HG03354 (cell line): ENCODE measurements around the gene AVL9.
"Not testable (repeated sequence)": the region's sequence is repeated elsewhere in the genome, so short reads cannot be mapped to it uniquely, and the experiment has no call there.

Experiments used
- ATAC-seq: cut with Tn5 transposase; IDR thresholded peaks from one replicate; pipeline ENCODE4 v1.9.1; 2021; ENCODE audit warnings: mild to moderate bottlenecking; ENCODE audit not compliant: unreplicated experiment, poor library complexity, severe bottlenecking

The AVL9 gene

DNA sequence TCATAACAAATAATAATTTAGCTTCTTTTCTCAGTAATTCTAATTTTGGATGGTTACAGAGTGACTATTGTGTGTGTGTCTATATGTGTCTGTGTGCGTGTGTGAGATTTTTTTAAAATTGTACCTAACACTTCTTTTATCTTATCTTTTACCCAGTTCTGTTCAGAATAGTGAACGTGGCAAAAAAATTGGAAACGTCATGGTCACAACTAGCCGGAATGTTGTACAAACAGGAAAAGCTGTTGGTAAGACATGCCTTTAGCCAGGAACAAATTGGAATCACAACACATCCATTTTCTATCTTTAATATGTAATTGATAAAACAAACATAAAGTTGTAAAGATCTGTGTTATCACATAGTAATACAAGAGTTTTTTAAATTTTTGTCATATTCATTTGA lies 85.4 kb downstream of the AVL9 start:
- ATAC-seq = no peak

DNA sequence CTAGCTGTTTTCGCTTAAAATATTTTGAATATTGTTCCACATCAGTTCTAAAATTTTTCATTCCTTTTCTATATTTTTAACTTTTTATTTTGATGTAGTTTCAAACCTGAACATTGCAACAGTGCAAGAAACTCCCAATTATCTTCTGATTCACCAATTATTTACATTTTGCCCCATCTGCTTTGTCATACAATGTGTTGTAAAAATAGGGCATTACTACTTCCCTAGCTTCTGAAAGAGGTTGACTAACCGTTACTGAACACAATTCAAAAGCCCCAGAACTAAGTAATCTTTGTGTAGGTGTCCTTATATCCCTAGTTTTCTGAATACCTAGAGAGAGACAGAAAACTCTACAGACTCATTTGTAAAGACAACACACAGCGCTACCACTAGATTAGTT lies 86.7 kb downstream of the AVL9 start:
- no peak for ATAC-seq

DNA sequence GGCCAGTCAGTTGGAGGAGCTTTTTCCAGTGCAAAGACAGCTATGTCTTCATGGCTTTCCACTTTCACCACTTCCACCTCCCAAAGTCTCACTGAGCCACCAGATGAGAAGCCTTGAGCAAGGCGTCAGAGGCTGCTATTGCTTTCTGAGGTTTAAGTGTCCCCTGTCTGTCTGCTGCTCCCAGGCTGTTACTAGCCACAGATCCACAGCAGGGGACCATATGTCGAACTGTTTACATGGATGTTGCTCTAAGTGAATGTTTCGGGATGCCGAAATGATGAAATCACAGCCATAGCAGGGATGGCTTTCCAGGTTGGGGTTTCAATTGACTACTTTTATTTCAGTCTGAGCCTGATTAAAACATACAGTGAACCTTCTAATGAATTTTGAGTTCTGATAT lies 88.5 kb downstream of the AVL9 start:
- ATAC-seq = no peak

DNA sequence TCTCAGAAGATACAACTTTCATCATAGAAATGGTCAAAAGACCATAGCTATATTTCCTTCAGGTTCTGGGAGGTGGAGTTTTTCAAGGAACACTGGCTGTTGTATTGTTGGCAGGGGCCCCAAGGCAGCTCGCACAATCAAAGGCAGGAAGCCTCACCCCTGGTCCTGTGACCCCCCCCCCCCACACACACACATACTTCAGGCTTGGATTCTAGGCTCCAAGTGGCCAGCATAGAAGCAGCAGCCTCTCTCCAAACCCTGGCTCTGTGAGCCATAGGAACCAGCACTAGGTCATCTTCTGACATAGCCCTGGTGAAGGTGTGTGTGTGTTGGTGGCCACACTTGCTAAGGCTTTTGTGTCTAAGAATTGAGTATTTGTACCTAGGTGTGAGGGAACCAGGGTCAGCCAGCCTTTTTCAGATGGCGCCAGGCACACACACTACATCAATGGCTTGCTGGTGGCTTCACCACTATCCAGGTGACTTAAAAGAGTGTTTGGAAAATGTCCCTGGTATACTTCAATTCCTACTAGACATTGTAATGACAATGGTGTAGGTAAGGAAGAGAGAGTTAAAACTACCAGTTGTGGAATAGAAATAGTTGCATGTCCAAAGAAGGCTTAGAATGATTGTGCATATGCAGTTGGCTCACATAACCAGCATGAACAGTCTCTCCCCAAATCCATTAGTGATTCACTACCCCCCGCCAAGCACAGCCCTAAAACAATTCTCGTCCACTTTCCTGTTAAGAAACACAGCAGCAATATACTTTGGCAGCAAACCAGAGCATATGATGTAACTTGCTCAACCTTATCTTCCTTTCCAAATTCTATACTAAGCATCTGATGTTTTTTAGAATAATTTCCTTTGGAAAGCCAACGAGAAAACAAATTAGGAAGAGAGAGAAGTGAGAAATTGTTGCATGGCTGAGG lies 91.3 kb downstream of the AVL9 start:
- no peak for ATAC-seq

DNA sequence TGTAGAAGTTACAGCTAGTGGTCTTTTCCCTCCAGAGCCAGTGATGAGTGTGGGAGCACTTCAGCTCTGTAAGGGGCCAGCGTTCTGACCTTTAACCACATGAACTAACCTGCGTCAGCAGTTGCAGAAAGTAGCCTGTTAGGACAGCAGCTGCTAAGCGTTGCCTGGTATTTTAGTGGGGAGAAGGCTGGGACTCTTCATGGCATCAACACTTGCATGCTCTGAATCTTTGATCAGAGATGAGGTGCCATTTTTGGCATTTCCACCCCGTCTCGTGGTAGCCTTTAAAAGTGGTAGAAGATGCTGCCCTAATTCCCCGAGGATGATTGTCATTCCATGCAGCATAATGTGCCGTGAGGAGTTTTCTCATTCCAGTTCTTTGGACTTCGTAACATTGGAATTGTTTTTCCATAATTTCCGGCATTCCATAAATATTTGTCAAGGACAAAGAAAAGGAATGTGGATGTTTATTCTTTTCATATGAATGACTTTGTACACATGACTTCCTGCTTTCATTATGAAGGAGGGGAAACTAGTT lies 92.2 kb downstream of the AVL9 start:
- ATAC-seq = no peak

DNA sequence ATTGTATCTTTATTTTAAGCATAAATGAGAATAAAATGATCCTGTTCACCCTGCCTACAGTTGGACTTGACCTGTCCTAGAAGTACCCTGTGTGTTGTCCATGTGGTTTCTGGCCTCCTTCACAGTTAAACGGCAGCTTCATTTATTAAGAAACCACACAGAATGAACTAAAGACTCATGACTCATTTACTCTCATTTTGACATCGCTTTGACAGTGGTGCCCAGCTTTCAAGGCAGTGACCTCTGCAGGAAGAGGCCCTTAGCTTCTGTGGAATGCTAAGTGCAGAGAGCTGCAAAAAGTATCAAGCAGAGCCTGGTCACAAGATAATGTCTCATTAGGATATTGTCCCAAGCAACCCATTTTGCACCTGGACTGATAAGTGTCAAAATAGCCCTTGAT lies 93.4 kb downstream of the AVL9 start:
- ATAC-seq = peak; percentile 55

DNA sequence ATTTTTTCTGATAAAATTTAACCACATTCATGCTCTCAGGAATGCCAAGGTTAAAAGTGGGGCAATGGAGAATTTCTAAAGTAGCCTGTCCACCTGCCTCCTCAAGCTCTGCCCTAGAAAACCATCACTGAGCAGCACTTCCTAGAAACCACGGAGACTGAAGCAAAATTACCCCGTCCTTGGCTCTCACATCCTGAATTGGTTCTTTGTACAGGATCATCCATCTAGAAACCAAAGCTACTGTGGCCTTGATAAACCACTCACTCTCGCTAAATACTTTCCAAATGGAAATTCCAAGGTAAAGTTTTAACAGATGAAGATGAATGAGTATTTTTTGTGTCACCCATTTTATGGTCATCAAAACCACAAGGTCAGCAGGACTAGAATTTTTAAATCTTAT lies 96.6 kb downstream of the AVL9 start:
- ATAC-seq = no peak

DNA sequence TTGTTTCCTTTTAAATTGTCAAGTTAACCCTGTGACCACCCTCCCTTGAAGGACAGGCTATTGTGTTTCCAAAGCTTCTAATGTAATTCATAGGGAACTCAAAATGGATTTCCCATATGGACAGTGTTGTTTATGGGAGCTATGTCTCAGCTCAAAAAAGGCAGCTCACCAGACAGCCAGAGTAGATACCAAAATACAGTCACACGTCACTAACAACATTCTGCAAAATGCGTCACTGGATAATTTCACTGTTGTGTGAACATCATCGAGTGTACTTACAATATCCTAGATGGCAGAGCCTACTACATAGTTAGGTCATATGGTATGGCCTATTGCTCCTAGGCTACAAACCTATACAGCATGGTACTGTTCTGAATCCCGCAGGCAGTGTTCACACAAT lies 97.4 kb downstream of the AVL9 start:
- no peak for ATAC-seq

DNA sequence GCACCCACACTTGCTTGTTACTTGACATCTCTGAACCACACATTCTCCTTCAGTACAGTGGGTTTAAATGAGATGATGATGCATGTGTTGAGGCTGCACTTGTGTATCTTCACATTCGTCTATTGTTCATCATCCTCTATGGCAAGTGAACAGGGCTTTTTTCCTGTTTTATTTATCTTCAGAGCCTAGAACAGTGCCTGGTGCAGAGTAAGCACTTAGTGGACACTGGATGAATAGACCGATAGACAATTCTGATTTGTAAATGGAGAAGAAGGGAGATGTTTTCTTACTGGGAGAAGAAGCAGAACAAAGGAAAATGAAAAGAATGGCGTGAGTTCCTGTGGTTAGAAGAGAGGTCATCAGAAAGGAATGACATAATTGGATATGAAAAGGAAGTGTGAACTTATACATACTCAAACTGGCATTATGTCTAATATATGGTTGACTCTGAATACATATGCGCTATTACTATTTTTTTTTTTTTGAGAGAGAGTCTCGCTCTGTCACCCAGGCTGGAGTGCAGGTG lies 99.7 kb downstream of the AVL9 start:
- no peak for ATAC-seq

DNA sequence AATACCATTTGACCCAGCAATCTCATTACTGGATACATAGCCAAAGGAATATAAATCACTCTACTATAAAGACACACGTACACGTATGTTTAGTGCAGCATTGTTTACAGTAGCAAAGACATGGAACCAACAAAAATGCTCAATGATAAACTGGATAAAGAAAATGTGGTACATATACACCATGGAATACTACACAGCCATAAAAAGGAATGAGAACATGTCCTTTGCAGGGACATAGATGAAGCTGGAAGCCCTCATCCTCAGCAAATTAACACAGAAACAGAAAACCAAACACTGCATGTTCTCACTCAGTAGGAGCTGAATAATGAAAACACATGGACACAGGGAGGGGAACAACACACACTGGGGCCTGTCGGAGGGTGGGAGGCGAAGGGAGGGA lies 105.9 kb downstream of the AVL9 start:
- ATAC-seq = not testable (repeated sequence)

DNA sequence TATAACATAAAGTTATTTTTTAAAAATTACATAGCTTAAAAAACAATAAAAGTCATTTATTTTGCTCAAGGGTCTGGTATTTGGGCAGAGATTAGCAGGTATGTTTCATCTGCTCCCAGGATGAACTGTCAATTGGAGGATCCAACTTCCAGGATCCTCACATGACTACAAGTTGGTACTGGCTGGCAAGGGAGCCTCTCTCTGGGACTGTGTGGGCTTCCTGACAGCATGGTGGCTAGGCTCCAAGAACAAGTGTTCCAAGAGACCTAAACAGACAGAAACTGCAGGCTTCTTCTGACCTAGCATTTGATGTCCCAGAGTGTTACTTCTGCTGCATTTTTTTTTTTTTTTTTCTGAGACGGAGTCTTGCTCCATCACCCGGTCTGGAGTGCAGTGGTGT lies 107.2 kb downstream of the AVL9 start:
- ATAC-seq = no peak

DNA sequence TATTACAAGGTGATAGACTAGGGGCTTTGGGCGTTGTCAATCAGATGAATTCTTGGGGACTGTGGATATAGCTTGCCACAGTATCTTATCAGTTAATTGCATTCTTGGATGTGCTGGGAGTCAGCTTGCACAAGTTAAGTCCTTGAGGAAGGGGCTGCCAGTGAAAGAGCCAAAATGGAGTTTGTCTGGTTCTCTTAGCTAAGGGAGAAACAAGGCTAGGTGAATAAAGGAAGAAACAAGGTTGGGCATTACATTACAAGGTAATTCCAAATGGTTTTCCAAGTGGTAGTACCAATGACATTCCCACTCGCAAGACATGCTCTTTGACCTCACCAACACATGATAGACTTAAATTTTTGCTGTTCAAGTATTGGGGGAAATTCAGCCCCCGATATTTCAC lies 108.2 kb downstream of the AVL9 start:
- ATAC-seq = not testable (repeated sequence)

DNA sequence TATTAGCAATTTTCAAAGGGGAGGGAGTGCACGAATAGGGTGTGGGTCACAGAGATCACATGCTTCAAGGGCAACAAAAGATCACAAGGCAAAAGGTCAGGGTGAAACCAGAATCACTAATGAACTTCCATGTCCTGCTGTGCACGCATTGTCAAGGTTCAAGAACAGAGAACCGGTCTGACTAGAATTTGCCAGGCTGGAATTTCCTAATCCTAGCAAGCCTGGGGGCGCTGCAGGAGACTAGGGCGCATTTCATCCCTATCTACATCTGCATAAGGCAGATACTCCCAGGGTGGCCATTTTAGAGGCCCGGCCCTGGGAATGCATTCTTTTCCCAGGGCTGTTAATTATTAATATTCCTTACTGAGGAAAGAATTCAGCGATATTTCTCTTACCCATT lies 108.8 kb downstream of the AVL9 start:
- not testable (repeated sequence) for ATAC-seq

DNA sequence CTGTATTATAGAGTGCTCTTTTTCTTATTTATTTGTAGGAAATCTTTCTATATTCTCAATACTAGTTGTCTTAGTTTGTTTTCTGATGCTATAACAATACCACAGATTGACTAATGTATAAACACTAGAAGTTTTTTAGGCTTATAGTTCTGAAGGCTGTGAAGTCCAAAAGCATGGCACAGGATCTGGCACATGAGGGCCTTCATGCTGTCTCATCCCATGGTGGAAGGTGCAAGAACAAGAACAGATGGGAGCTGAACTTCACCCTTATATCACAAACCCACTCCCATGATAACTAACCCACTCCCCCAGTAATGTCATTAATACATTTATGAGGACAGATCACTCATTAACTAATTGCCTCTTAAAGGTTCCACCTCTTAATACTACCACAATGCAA lies 109.7 kb downstream of the AVL9 start:
- ATAC-seq = no peak

DNA sequence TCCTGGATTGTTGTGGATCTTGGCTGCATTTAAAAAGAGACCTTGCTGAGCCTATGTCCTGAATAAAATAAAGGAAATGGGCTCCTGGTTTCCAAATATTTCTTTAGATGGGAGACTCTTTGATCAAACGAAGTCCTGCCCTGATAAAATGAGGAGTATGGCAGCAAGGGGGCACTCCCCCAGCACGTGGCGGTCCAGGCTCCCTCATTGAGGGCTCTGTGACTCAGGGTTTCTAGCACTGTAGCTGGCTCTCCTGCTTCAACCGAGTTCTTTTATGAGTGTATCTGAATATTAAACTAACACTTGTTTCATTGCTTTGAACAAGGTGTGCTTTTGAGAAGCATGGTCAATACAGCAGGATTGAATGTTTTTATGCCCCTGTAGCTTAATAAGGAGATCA lies 114.2 kb downstream of the AVL9 start:
- no peak for ATAC-seq

DNA sequence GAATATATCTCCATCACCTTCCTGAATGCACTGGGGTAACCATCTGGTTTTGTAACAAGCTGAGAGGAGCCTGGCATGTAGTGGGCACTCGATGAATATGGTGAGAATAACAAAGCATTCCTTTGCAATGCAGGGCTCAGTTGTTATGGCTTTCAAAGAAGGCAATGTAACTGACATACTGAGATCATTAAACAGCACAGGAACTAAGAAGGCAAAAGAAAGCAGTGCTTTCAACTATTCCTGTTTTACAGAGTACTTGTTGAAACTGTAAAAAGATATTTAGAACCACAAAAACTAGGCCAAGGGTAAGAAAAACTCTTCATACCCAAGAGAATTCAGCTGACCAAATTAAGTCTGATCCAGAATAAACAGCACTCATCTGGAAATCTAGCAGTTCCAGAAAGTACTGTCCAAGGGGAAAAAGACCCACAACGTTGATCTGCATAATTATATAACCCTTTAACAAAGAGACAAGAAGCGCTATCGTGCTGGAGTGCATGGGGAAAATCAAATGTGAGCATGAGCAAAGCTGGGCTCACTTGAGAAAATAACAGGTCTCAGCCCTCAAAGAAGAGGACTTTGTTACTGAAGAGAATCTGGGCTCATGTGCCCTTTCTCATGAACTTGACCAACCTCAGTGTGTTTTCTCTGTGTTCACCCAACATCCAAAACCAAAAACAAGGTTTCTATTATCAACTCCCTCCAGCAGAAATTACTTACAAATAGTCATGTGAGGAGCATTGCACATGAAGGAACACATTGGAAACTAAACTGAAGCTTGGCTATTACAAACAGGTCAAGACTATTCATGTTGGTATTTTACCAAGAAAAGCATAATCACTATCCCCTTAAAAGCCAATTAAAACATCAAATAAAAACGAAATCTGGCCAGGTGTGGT lies 116.2 kb downstream of the AVL9 start:
- no peak for ATAC-seq

DNA sequence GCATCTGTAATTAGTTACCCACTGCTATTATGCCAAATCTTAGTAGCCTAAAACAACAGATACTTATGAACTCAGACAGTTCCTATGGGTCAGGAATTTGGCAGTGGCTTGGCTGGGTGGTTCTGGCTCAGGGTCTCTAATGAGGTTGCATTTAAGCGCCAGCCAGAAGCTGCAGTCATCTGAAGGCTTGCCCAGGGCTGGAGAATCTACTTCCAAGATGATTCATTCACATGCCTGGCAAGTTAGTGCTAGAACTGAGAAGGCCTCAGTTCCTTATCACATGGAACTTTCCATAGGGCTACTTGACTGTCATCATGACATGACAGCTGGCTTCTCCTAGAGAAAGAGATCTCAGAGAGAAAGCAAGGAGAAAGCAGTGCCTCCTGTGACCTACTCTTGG lies 121.3 kb downstream of the AVL9 start:
- no peak for ATAC-seq

DNA sequence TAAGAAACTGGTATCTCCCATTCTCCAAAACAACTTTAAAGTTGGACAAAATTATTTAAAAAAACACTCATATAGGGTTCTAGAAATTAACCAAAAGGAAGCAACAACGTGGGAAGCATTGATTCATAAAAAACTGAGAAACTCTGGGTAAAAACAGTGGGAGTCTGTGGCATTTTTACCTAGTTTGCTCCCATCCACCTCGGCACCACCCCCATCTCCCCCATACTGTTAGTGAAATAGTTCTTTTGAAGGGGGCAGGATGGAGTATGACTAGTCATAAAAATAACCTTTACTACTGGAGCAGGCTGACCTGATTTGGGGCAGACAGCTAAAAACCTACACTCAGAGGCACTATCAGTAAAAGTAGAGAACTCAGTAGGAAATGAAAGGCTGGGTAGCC lies 123.2 kb downstream of the AVL9 start:
- no peak for ATAC-seq

DNA sequence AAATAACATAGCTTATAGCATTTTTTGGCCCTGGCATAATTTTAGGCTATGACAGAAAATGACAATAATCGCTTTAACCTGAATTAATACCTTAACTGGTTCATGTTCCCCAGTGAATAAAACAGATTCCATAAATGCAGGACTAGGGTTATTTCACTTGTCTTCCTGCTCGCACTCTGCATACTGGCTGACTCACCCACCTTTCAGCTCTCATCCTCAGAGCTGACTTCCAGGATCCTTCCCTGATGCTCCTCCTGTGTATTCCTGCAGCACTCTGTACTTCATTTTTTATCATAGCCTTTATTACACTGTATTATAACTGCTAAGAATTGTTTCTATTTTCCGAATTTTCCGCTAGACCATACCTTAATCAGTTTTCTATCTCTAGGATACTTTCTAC lies 123.7 kb downstream of the AVL9 start:
- no peak for ATAC-seq

DNA sequence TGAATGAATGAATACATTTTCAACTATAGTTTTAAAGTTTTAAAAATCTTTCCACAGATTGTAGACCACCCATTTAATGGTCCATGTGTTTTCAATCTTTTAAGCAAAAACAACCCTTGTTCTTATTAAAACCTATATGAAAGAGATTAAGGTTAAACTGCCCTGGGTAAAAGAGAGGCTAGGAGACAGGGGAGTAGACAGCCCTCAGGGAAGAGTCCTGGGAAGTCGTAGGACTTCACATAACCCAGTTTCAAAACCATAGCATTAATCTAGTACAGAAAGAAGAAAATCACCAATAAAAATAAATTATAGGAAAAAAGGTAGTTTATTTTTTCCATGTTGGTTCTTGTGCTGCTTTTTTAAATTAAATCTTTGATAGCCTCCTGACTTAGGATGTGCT lies 124.1 kb downstream of the AVL9 start:
- ATAC-seq = not testable (repeated sequence)
